Neural cell (in vitro differentiated cells): Measurements from ENCODE around the gene MYO3B. TPM values are rescaled to one million over a fixed set of nuclear protein-coding genes. Genes with fewer than 3 reads are reported as not detected.

Source experiments
- H2AFZ ChIP-seq: fragments of 200-600, 300-800 bp; sonication (generic), shearing (Covaris generic); 2 replicates; pipeline ENCODE4 v1.6.0; 2014; ENCODE audit warnings: low read depth, mild to moderate bottlenecking, antibody characterized with exemption, low read length, moderate library complexity
- H3F3A ChIP-seq: fragments of 200-600 bp; shearing (Covaris generic); 2 replicates; pipeline ENCODE4 v1.6.1; 2016; ENCODE audit warnings: mild to moderate bottlenecking, moderate library complexity, mixed read lengths, antibody characterized with exemption, low read length; ENCODE audit not compliant: insufficient read depth, poor library complexity, severe bottlenecking
- H3K27ac ChIP-seq: fragments of 200-600, 300-800 bp; sonication (generic), shearing (Covaris generic); 2 replicates; pipeline ENCODE4 v1.5.1; 2014; ENCODE audit warnings: mild to moderate bottlenecking, low read length, moderate library complexity
- H3K27me3 ChIP-seq: fragments of 300-800, 200-600 bp; sonication (generic), shearing (Covaris generic); 2 replicates; pipeline ENCODE4 v1.6.0; 2014; ENCODE audit warnings: mild to moderate bottlenecking, low read depth, low read length, moderate library complexity; ENCODE audit not compliant: insufficient read depth
- H3K36me3 ChIP-seq: fragments of 300-800, 200-600 bp; sonication (generic), shearing (Covaris generic); 2 replicates; pipeline ENCODE4 v1.5.1; 2014; ENCODE audit warnings: mild to moderate bottlenecking, antibody characterized with exemption, low read length, moderate library complexity; ENCODE audit not compliant: insufficient read depth
- H3K4me2 ChIP-seq: fragments of 300-800, 200-600 bp; sonication (generic), shearing (Covaris generic); 2 replicates; pipeline ENCODE4 v1.6.0; 2014; ENCODE audit warnings: mild to moderate bottlenecking, low read length
- H3K4me3 ChIP-seq: fragments of 300-800, 200-600 bp; sonication (generic), shearing (Covaris generic); 2 replicates; pipeline ENCODE4 v1.5.1; 2014; ENCODE audit warnings: mild to moderate bottlenecking, low read length, moderate library complexity
- H3K79me2 ChIP-seq: fragments of 200-600 bp; shearing (Covaris generic); replicated peaks from 2 replicates; pipeline ENCODE4 v1.6.0; 2014; ENCODE audit warnings: mild to moderate bottlenecking, low read length, moderate library complexity; ENCODE audit not compliant: insufficient read depth
- H3K9ac ChIP-seq: fragments of 300-800, 200-600 bp; sonication (generic), shearing (Covaris generic); 2 replicates; pipeline ENCODE4 v1.6.1; 2016; ENCODE audit warnings: mild to moderate bottlenecking, low read length, mixed read lengths
- H3K9me2 ChIP-seq: fragments of 200-600 bp; shearing (Covaris generic); 2 replicates; pipeline ENCODE4 v1.6.1; 2016; ENCODE audit warnings: mild to moderate bottlenecking, low read length, mixed read lengths; ENCODE audit not compliant: insufficient read depth
- H3K9me3 ChIP-seq: fragments of 200-600, 300-800 bp; sonication (generic), shearing (Covaris generic); 2 replicates; pipeline ENCODE4 v1.6.1; 2016; ENCODE audit warnings: mild to moderate bottlenecking, mixed run types, low read length, moderate library complexity, mixed read lengths
- H4K20me1 ChIP-seq: fragments of 200-600 bp; shearing (Covaris generic); 2 replicates; pipeline ENCODE4 v1.6.1; 2016; ENCODE audit warnings: mild to moderate bottlenecking, mixed run types; ENCODE audit not compliant: insufficient read depth
- EP300 ChIP-seq: fragments of 450-650 bp; conservative IDR thresholded peaks from 2 replicates; pipeline ENCODE4 v1.6.1; 2014; ENCODE audit warnings: antibody characterized with exemption, mild to moderate bottlenecking, moderate library complexity; ENCODE audit not compliant: poor library complexity, severe bottlenecking
- EZH2 ChIP-seq: fragments of 200-600, 300-800 bp; shearing (Covaris generic), sonication (generic); IDR thresholded peaks from 2 replicates; pipeline ENCODE4 v1.6.1; 2014; ENCODE audit warnings: antibody characterized with exemption, low read length, borderline replicate concordance, mild to moderate bottlenecking; ENCODE audit not compliant: insufficient read depth, poor library complexity, severe bottlenecking
- MXI1 ChIP-seq: fragments of 450-650 bp; conservative IDR thresholded peaks from 2 replicates; pipeline ENCODE4 v1.6.1; 2014; ENCODE audit warnings: antibody characterized with exemption, mild to moderate bottlenecking; ENCODE audit not compliant: poor library complexity, severe bottlenecking
- POLR2AphosphoS5 ChIP-seq: IDR thresholded peaks from 2 replicates; pipeline ENCODE4 v1.6.1; 2012
- RAD21 ChIP-seq: fragments of 450-650 bp; conservative IDR thresholded peaks from 2 replicates; pipeline ENCODE4 v1.6.1; 2014; ENCODE audit warnings: antibody characterized with exemption, mild to moderate bottlenecking, moderate library complexity
- SMC3 ChIP-seq: fragments of 450-650 bp; conservative IDR thresholded peaks from 2 replicates; pipeline ENCODE4 v1.6.1; 2014; ENCODE audit warnings: antibody characterized with exemption, mild to moderate bottlenecking, moderate library complexity; ENCODE audit not compliant: poor library complexity
- TAF1 ChIP-seq: IDR thresholded peaks from 2 replicates; pipeline ENCODE4 v1.6.1; 2012; ENCODE audit warnings: low read depth
- polyA plus RNA-seq: library from polyadenylated mRNA; depleted of rRNA; stranded (reverse); fragments of >200 nt; gene quantifications from 2 replicates; pipeline ENCODE4 v1.2.3, GENCODE V29; 2014
- TF ChIP-seq, protein P1 (sequence below): IDR thresholded peaks from 2 replicates; pipeline ENCODE4 v1.6.1; 2012; ENCODE audit warnings: borderline replicate concordance
- TF ChIP-seq, protein P2 (sequence below): fragments of 450-650 bp; IDR thresholded peaks from 2 replicates; pipeline ENCODE4 v1.5.1; 2014; ENCODE audit warnings: antibody characterized with exemption, mild to moderate bottlenecking, moderate library complexity; ENCODE audit not compliant: poor library complexity, severe bottlenecking

Gene MYO3B
- polyA plus RNA-seq, 1 donor from 2014 or later: 0.11 TPM

DNA sequence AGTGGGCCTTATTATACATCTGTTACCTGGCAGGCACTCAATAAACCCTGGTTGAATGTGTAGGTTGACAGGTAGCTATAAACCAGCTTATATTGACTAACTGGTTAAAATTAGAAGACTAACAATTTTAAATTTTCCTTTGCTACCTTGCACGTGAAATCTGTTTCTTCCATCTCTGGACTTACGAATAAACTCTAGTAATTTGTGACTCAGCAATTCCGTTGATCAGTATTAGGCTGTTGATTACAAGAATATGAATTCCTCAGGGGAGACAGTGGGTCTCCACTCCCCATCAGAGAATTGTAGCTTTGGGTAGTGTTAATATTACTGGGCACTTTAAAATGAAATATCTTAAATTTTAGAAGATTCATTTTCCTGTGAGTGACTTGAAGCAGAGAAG, 399.4 kb downstream of the MYO3B start:
- H3K9me2 ChIP-seq: no peaks in the 10 kb centered on the region
- H3K27me3 ChIP-seq: no peaks in the 10 kb centered on the region
- H4K20me1 ChIP-seq: no peaks in the 10 kb centered on the region
- no peak overlapping the region for H3K9ac ChIP-seq
- H3K79me2 ChIP-seq: no peaks in the 10 kb centered on the region
- no peak overlapping the region for H3K4me2 ChIP-seq
- no peak overlapping the region for H2AFZ ChIP-seq
- no peak overlapping the region for H3K4me3 ChIP-seq
- TF ChIP-seq, protein P1, sequence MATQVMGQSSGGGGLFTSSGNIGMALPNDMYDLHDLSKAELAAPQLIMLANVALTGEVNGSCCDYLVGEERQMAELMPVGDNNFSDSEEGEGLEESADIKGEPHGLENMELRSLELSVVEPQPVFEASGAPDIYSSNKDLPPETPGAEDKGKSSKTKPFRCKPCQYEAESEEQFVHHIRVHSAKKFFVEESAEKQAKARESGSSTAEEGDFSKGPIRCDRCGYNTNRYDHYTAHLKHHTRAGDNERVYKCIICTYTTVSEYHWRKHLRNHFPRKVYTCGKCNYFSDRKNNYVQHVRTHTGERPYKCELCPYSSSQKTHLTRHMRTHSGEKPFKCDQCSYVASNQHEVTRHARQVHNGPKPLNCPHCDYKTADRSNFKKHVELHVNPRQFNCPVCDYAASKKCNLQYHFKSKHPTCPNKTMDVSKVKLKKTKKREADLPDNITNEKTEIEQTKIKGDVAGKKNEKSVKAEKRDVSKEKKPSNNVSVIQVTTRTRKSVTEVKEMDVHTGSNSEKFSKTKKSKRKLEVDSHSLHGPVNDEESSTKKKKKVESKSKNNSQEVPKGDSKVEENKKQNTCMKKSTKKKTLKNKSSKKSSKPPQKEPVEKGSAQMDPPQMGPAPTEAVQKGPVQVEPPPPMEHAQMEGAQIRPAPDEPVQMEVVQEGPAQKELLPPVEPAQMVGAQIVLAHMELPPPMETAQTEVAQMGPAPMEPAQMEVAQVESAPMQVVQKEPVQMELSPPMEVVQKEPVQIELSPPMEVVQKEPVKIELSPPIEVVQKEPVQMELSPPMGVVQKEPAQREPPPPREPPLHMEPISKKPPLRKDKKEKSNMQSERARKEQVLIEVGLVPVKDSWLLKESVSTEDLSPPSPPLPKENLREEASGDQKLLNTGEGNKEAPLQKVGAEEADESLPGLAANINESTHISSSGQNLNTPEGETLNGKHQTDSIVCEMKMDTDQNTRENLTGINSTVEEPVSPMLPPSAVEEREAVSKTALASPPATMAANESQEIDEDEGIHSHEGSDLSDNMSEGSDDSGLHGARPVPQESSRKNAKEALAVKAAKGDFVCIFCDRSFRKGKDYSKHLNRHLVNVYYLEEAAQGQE: no peak
- TF ChIP-seq MXI1 (no peak), POLR2AphosphoS5 (no peak), EP300 (no peak), RAD21 (no peak), EZH2 (no peak), TAF1 (no peak), SMC3 (no peak)
- TF ChIP-seq, protein P2, sequence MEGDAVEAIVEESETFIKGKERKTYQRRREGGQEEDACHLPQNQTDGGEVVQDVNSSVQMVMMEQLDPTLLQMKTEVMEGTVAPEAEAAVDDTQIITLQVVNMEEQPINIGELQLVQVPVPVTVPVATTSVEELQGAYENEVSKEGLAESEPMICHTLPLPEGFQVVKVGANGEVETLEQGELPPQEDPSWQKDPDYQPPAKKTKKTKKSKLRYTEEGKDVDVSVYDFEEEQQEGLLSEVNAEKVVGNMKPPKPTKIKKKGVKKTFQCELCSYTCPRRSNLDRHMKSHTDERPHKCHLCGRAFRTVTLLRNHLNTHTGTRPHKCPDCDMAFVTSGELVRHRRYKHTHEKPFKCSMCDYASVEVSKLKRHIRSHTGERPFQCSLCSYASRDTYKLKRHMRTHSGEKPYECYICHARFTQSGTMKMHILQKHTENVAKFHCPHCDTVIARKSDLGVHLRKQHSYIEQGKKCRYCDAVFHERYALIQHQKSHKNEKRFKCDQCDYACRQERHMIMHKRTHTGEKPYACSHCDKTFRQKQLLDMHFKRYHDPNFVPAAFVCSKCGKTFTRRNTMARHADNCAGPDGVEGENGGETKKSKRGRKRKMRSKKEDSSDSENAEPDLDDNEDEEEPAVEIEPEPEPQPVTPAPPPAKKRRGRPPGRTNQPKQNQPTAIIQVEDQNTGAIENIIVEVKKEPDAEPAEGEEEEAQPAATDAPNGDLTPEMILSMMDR: no peak
- no peaks in the 10 kb centered on the region for H3K9me3 ChIP-seq
- no peaks in the 10 kb centered on the region for H3F3A ChIP-seq
- no peaks in the 10 kb centered on the region for H3K36me3 ChIP-seq
- no peak overlapping the region for H3K27ac ChIP-seq

DNA sequence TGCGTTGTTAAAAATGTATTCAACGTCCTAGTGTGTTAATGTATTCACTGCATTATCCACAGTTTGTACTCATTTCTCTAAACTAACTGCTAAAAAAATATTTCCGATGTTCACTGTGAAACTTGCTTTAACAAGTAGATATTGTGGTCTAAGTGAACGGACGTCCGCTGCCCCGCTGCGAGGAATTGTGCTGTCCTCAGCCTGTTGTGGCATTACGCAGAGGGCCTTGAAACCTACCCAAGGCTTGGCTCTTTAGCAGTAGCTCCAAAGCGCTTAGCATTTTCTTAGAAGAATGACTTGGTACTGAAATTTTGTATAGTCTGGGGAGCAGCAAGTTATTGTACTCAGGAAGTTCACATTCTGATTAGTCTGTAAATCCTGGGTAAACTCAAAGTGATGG, 400.7 kb downstream of the MYO3B start:
- H3F3A ChIP-seq: no peaks in the 10 kb centered on the region
- H3K9ac ChIP-seq: no peak overlapping the region
- no peak overlapping the region for H2AFZ ChIP-seq
- H4K20me1 ChIP-seq: no peaks in the 10 kb centered on the region
- H3K9me3 ChIP-seq: no peaks in the 10 kb centered on the region
- H3K27ac ChIP-seq: no peak overlapping the region
- H3K27me3 ChIP-seq: no peaks in the 10 kb centered on the region
- no peaks in the 10 kb centered on the region for H3K9me2 ChIP-seq
- no peaks in the 10 kb centered on the region for H3K79me2 ChIP-seq
- no peaks in the 10 kb centered on the region for H3K36me3 ChIP-seq
- TF ChIP-seq, protein P1: no peak
- TF ChIP-seq RAD21 (no peak), EZH2 (no peak), TAF1 (no peak), POLR2AphosphoS5 (no peak), EP300 (no peak), SMC3 (no peak), MXI1 (no peak)
- TF ChIP-seq, protein P2: no peak
- no peak overlapping the region for H3K4me3 ChIP-seq
- H3K4me2 ChIP-seq: no peak overlapping the region
